GM18868 (cell line): Measurements from ENCODE around the gene THBS2.
"Not testable (repeated sequence)": the region's sequence is repeated elsewhere in the genome, so short reads cannot be mapped to it uniquely, and the experiment has no call there.

ENCODE experiments used
- ATAC-seq: cut with Tn5 transposase; IDR thresholded peaks from one replicate; pipeline ENCODE4 v1.9.1; 2021; ENCODE audit warnings: mild to moderate bottlenecking, moderate library complexity; ENCODE audit not compliant: unreplicated experiment

Gene THBS2

DNA sequence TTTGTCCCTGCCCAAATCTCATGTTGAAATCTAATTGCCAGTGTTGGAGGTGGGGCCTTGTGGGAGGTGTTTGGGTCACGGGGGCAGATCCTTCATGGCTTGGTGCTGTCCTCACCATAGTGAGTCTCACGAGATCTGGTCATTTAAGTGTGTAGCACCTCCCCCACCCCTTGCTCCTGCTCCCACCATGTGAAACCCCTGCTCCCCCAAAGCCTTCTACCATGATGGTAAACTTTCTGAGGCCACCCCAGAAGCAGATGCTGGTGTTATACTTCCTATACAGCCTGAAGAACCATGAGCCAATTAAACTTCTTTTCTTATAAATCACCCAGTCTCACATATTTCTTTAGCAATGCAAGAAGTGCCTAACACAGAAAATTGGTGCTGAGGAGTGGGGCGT lies 19.9 kb upstream of the THBS2 start:
- ATAC-seq: no peak

DNA sequence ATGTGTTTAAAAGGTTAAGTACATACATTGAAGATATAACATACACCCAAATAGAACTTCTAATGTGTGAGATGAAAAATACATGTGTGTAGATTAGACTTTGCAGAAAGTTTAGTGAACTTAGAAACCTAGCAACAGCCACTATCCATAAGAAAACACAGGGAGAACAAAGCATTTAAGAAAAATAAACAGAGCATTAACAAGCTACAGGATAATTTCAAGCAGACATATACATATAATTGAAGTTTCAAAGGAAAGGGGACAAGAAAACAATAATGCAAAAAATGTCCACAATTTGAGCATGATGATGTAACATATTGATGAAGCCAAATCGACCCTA lies 18.2 kb upstream of the THBS2 start:
- ATAC-seq: no peak

DNA sequence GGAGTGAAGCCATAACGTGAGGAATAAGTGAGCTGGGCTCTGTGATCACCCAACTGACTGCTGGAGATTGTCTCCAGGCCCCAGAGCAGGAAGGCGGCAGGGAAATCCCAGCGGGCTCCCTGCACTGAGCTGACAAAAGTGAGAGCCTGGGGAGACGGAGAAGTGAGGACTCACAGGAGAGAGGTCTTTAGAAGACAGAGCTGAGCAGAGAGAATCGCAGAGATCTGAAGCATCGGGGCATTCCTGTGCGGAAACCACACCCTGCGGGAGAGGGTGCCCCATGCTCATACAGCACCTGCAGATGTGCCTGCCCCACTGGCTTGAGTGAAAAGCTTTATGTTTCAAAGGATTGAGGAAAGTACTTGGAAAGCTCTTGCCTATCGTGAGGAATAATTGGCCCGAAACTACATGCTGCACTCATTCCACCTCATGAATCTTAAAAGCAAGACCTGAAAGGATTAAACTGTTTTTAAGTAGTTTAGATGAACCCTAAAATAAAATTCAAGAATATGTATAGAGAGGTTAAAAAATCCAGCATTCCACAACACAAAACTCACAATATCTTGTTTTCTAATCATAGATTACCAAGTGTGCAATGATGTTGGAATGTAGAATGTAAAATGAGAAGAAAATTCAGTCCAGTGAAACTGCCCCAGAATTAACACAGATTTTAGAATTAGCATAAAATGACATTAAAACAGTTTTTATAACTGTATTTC lies 17.7 kb upstream of the THBS2 start:
- no peak for ATAC-seq

GRCh38 chr6:169270077-169270380 lies 16.4 kb upstream of the THBS2 start:
- not testable (repeated sequence) for ATAC-seq

GRCh38 chr6:169269180-169270076 lies 15.8 kb upstream of the THBS2 start:
- no peak for ATAC-seq

GRCh38 chr6:169268276-169268675 lies 14.6 kb upstream of the THBS2 start:
- no peak for ATAC-seq

GRCh38 chr6:169266746-169267591 lies 13.3 kb upstream of the THBS2 start:
- no peak for ATAC-seq

GRCh38 chr6:169266261-169266660 lies 12.6 kb upstream of the THBS2 start:
- ATAC-seq: no peak

- no peak for ATAC-seq
Measured at GRCh38 chr6:169265486-169266131, 12.0 kb upstream of the THBS2 start.

- no peak for ATAC-seq
Measured at GRCh38 chr6:169263836-169264608, 10.4 kb upstream of the THBS2 start.

GRCh38 chr6:169263374-169263773 lies 9.7 kb upstream of the THBS2 start:
- no peak for ATAC-seq

GRCh38 chr6:169262602-169263001 lies 9.0 kb upstream of the THBS2 start:
- not testable (repeated sequence) for ATAC-seq

GRCh38 chr6:169256518-169256917 lies 2.9 kb upstream of the THBS2 start:
- no peak for ATAC-seq

GRCh38 chr6:169256061-169256460 lies 2.4 kb upstream of the THBS2 start:
- ATAC-seq: no peak

DNA sequence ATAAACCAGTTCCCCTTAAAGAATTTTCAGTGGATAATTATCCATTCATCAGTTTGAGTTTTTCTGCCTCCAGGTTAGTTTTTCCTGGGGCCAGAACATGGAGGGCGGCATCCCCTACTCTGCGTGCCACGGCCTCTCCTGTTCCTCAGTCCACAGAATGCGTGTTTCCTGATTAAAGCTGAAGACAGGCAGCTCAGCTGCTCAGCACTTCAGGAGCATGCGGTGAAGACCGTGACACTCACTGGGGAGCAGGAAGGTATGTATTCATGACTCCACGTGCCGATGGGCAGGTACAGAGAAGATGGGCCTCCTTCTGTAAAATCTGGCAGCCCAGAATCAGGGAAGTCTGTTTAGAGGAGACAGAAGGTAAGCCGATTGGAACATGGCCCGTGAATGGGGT lies 2.0 kb upstream of the THBS2 start:
- no peak for ATAC-seq

DNA sequence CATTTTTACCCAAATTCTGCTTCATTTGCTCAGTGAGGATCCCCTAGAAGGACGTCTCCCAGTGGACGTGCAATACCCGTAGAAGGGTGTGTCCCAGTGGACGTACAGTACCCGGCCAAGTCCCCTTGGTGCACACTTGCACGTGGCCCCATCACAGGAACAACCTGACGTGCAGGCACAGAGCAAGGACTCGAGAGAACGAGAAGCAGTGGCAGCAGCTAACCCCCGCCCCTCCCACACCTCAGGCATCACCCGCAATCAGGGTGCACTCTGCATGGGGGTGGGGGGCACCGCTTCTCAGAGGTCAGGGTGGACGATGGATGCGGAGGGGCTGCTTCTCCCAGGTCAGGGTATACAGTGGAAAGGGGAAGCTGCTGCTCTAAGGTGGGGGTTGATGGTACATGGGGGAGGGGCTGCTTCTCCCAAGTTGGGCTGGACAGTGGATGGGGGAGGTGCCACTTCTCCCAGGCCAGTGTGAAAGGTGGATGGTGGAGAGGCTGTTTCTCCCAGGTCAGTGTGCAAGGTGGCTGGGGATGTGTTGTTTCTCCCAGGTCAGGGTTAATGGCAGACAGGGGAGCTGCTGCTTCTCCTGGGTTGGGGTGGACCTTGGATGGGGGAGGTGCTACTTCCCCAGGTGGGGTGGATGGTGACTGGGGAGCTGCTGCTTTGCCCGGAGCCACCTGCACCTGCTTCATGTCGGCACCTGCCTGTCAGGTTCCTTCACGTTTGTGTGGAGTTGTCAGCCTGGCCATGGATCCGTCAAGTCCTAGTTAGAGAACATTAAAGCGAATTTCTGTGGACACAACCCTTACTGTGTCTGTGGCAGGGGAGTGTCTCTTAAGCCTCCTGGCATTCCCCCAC lies 1.0 kb upstream of the THBS2 start:
- ATAC-seq: no peak

DNA sequence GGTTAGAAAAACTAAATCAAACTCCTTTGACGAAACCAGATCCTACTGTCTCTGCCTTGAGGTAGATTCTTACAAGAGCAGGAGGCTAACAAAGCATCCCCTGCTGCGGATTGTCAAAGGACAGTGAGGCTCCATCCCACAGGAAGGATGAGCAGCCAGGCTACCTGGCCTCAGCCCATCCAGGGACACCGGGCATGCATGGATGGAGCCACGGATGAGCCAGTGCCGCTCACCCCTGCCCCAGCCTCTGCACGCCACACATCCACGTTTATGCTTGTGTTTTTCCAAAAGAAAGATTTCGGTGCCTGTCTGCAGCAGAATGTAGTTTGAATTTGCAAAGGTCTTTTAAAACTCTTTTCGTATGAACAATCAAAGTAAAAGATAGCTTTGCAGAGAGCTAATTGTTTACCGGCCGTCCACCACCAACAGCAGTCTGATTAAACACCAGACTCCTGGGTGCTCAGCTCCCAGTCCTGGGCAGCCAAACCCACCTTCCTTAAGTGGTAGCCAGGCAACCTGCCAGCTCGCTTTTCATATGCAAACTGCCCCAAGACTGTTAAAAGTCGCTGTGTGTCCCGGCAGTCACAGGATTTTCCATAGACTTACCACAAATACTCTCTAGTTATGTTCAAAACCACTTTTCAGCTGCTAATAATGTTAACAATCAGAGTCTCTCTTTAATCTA lies 999 bp downstream of the THBS2 start:
- ATAC-seq: no peak

DNA sequence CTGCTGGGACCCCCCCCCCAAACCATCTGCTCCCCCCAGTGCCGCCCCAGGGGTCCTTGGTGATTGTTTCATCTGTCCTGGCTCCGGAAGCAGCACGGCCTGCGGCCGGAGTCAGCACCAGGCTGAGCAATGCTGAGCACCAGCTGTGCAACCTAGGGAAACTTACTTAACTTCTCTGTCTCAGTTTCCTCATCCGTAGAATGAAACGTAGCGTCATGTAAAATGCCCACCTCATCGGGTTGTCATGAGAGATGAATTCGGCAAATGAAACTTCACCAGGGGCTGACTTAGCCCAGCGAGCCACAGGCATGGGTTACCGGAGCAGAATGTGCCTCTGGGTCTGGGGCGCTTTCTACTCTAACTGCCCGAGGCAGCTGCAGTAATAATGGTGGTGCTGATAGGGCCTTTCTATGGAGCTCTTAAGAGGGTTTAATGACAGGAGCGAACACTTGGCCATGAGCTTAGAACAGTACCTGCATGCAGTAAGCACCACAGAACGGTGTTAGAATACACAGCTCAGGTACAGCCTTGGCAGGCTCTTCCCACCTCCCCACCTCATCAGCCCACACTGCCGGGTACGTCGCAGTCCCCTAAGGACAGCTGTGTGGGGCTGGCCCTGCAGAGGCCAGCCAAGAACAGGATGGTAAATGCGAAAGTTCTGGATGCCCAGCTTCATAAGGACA lies 1.7 kb downstream of the THBS2 start:
- no peak for ATAC-seq
